Raji (cell line): ENCODE results near the gene TRAP1.

Experiments
- POLR2A ChIP-seq: IDR thresholded peaks from 2 replicates; pipeline ENCODE4 v1.6.1; 2011; ENCODE audit warnings: low read depth, low read length, control low read depth; ENCODE audit not compliant: insufficient read depth

The TRAP1 gene

GRCh38 chr16:3744018-3744417 lies 26.7 kb upstream of the TRAP1 start:
- no peak for TF ChIP-seq POLR2A

DNA sequence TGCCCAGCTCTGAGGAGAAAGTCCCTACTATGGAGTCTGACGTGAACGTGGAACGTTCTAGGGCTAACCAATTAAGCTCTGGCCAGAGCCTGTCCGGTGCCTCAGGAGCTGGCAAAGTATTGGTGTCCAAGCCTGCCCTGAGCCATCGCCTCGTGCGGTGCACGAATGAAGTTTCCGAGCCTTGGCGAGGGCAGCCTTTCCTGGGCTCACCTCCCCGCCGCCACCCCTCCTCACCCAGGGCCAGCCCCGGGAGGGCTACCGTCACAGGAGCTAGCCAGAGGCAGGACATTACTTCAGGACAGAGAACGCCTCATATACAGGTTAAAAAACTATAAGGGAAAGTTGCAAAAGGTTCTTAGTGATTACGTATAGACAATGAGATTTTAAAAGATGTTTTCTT lies 23.6 kb upstream of the TRAP1 start:
- TF ChIP-seq POLR2A, result no peak

GRCh38 chr16:3740186-3740585 lies 22.9 kb upstream of the TRAP1 start:
- TF ChIP-seq POLR2A, result no peak

GRCh38 chr16:3739636-3740035 lies 22.3 kb upstream of the TRAP1 start:
- no peak for TF ChIP-seq POLR2A

DNA sequence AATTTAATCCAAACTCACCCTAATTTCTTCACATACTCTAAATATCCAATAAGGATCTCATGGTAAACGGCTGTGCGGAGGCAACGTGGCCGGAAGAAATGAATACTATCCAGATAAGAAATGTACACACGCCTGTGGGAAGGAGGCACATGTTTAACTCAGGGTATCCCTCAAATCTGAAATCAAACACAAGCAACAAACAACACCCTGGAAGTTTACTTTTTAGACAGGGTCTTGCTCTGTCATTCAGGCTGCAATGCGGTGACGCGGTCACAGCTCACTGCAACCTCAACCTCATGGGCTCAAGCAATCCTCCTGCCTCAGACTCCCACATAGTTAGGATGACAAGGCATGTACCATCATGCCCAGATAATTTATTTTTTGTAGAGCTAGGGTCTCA lies 21.2 kb upstream of the TRAP1 start:
- no peak for TF ChIP-seq POLR2A

GRCh38 chr16:3738128-3738527 lies 20.8 kb upstream of the TRAP1 start:
- no peak for TF ChIP-seq POLR2A

GRCh38 chr16:3737181-3737580 lies 19.9 kb upstream of the TRAP1 start:
- TF ChIP-seq POLR2A, result no peak

GRCh38 chr16:3736116-3736515 lies 18.8 kb upstream of the TRAP1 start:
- no peak for TF ChIP-seq POLR2A

- no peak for TF ChIP-seq POLR2A
Measured at GRCh38 chr16:3735541-3735940, 18.2 kb upstream of the TRAP1 start.

DNA sequence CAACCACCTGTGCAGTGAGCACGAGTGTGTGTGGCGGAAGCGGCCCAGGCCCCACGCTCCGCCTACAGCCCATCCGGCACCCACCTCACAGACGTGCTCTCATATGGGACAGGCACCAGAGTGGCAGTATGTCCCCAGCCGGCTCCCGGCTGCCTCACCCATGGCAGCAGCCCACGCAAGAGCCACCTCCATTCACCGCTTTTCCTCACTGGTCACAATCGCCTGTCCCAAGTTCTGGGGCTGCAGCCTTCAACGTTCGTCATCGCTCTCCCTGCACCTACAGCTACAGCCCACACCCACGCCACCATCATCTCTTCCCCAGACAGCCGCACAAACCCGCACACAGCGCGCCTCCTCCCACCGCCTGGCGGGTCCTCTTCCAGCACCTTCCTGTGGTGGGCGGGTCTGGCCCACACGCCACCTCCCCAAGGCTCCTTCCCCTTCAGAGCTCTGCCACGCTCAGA lies 17.5 kb upstream of the TRAP1 start:
- no peak for TF ChIP-seq POLR2A

DNA sequence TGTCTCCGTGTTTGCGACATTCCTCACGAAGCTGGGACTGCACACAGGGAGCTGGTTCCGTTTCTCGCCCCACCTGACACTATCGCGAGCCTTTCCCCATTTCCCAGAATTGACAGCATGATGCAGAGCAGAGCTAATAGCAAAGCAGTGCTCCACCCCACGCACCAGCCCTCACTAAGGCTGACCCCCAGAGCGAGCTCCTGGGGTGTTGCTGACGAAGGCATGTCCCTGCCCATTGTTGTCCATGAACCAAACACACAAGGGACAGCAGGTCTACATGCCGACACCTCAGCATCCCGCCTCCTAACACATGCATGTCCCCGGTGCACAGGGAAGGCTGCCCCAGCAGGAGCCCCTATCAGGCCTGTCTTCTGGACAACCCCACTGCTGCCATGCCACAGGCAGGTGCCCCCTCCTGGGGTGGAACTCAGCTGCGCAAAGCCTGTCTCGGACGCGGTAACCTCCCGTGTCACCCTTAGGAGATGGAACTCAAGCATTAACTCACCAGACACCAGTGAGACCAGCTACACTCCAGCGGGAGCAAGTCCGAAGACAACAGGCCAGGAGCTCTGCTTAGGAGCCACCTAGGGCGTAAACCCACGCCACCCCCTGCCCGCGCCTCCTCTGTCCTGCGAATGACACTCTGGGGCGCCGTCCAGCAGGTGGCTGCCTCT lies 16.9 kb upstream of the TRAP1 start:
- no peak for TF ChIP-seq POLR2A

GRCh38 chr16:3732171-3732570 lies 14.8 kb upstream of the TRAP1 start:
- TF ChIP-seq POLR2A, result no peak

DNA sequence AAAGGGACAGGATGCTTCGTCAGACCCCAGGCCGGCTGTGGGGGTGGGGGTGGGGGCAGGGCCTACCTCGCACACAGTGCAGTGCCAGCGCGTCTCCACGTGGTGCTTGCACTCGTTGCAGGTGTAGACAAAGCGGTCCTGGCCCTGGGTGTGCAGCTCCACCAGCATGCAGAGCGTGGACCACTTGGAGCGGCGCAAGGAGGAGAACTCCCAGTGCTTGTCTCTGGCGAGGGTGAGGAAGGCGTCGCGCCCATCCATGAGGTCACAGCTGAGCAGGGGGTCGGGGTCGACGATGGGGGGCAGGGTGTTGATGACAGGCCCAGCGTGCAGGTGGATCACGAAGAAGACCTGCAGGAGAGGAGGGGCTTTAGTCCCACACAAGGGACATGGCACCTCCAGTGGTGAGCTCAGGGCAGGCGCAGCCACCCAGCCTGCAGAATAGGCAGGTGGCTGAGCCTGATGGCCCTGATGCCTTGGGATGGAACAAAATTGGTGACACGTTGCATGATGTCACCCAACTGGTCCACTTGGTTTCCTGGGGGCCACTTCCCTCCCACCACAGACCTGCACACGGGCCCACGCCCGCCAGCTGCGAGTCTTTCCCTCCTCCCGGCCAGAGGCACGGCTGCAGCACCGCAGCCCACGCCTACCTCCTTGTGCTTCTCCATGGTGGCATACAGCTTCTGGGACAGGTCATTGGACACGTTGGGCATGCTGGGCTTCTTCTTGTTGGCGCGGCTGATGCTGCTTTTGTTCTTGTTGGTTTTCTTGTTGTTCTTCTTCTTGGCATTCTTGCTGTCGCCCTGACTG lies 14.0 kb upstream of the TRAP1 start:
- no peak for TF ChIP-seq POLR2A

GRCh38 chr16:3730161-3731125 lies 13.1 kb upstream of the TRAP1 start:
- TF ChIP-seq POLR2A, result no peak

- no peak for TF ChIP-seq POLR2A
Measured at GRCh38 chr16:3729161-3730112, 12.1 kb upstream of the TRAP1 start.
